Keratinocyte (primary cell): ENCODE measurements around the gene PAPPA.

Experiments used
- CTCF ChIP-seq, 3 experiments: IDR thresholded peaks in 1 of 3; conservative IDR thresholded peaks in 1 of 3; optimal IDR thresholded peaks in 1 of 3; 2 replicates in 2 of 3; 3 replicates in 1 of 3; pipeline versions ENCODE3 to v1.5.1; 2011; ENCODE audit warnings: low read length in 3 of 3, mild to moderate bottlenecking in 3 of 3, moderate library complexity in 2 of 3, control low read depth in 1 of 3, inconsistent platforms in 1 of 3; ENCODE audit not compliant: insufficient read depth in 2 of 3; ENCODE audit errors: extremely low read depth in 1 of 3
- EZH2 ChIP-seq: IDR thresholded peaks from one replicate; pipeline ENCODE4 v1.6.1; 2012; ENCODE audit warnings: inconsistent platforms, mild to moderate bottlenecking, low read length, moderate library complexity

- TF ChIP-seq CTCF (optimal IDR thresholded peaks at IDR 0.05 in 1 of 3, IDR thresholded peaks at IDR 0.05 in 1 of 3, conservative IDR thresholded peaks at IDR 0.05 in 1 of 3; ENCODE audit: extremely low read depth in 1 of 3, insufficient read depth in 2 of 3, low read length in 3 of 3), result no peak
- no peak for TF ChIP-seq EZH2
Observed at GRCh38 chr9:116175614-116176013, 22.0 kb downstream of the PAPPA start.
